ENCODE results near the gene CDKN2AIP.

- no peak for TF ChIP-seq EP300 (IDR thresholded peaks at IDR 0.05)
- TF ChIP-seq POLR2AphosphoS5 (IDR thresholded peaks at IDR 0.05), result no peak
- peak in 1 of 2 donors; percentile 24 for TF ChIP-seq POLR2A (IDR thresholded peaks at IDR 0.05)
- no peak for TF ChIP-seq CTCF (IDR thresholded peaks at IDR 0.05)
Measured at GRCh38 chr4:183438458-183439113, 5.8 kb upstream of the CDKN2AIP start.
